Ovary (tissue), 3 donors: ENCODE results near the gene CHN2.

Experiments used
- POLR2A ChIP-seq: fragments of 450-650 bp; IDR thresholded peaks from one replicate; pipeline ENCODE4 v1.6.1; 2017; ENCODE audit warnings: antibody characterized with exemption, mild to moderate bottlenecking, moderate library complexity
- TF ChIP-seq, protein P1 (sequence below), 3 donors: fragments of 450-650 bp in 2 of 3; fragments of 200-600 bp in 1 of 3; IDR thresholded peaks; one replicate each; pipeline versions ENCODE4 v1.5.1 to v1.8.0; 2016 to 2022; ENCODE audit warnings: antibody characterized with exemption in 3 of 3, mild to moderate bottlenecking in 1 of 3
- donor health status: DM: no; HTN: no; CAD: no.

DNA sequence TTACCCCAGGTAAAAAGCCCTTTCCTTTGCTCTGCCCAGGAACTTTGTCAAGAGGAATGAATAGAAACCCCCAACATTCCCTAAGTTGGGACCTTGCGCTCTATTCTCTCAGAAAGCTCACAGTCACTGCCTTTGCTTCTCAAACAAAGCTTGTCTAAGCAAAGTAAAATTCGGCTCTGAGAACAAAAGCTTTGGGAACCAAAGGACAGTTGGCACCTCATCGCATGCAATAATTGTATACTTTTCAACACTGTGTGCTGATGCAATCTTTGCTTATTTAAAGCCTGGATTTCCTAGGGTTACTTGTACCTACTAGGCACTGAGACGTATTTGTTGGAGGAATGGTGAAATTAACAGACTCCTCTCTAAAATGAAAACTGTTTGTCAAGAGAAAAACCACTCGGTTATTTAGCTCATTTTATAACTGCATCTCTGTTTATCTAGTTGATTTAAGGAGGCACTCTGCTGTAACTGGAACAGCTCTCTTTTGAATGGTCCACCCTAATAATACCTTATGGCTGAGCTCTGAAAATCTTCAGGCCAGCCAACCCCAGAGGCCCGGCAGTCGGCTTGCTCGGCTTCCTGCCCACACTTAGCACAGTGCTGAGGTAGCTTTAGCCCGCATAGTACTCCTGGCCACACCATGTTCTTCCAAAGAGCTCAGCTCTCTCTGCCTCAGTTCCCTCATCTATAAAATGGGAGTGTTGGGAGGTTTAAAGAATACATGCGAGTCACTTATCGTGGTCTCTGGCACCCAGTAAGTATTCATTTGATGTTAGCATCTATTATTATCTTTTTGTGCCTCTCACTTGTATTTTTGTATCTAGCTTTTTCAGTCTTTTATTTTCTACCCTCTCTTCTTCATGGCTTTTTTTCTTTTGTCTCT is 288.9 kb downstream of the CHN2 start:
- TF ChIP-seq, protein P1, sequence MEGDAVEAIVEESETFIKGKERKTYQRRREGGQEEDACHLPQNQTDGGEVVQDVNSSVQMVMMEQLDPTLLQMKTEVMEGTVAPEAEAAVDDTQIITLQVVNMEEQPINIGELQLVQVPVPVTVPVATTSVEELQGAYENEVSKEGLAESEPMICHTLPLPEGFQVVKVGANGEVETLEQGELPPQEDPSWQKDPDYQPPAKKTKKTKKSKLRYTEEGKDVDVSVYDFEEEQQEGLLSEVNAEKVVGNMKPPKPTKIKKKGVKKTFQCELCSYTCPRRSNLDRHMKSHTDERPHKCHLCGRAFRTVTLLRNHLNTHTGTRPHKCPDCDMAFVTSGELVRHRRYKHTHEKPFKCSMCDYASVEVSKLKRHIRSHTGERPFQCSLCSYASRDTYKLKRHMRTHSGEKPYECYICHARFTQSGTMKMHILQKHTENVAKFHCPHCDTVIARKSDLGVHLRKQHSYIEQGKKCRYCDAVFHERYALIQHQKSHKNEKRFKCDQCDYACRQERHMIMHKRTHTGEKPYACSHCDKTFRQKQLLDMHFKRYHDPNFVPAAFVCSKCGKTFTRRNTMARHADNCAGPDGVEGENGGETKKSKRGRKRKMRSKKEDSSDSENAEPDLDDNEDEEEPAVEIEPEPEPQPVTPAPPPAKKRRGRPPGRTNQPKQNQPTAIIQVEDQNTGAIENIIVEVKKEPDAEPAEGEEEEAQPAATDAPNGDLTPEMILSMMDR (IDR thresholded peaks at IDR 0.05) = no peak
- no peak for TF ChIP-seq POLR2A
